H1 (cell line): Measurements from ENCODE around the gene IQSEC3. TPM values are rescaled to one million over a fixed set of nuclear protein-coding genes. Genes with fewer than 3 reads are reported as not detected.

Source experiments
- CTCF ChIA-PET: fragments of 300-600 bp; sonication (Branson Sonifier 250); formaldehyde crosslinking; loops from one replicate; lab custom pipeline; 2021; ENCODE audit not compliant: partially characterized antibody; lab: Charles Lee
- POLR2A ChIA-PET: fragments of 300-600 bp; sonication (Branson Sonifier 250); formaldehyde crosslinking; loops from one replicate; lab custom pipeline; 2021; ENCODE audit warnings: inconsistent platforms; ENCODE audit not compliant: partially characterized antibody; lab: Charles Lee
- DNase-seq, 2 experiments: peaks; one replicate each; pipeline versions ENCODE4 v3.0.0 to v3.0.0-alpha.2; 2010 to 2022; ENCODE audit warnings: low spot score in 2 of 2, low read depth in 1 of 2, mixed read lengths in 1 of 2
- FAIRE-seq: peaks from 2 replicates; lab custom pipeline; 2011; peaks lifted over from hg19 to GRCh38; lab: Jason Lieb, UNC
- H2AFZ ChIP-seq: 2 replicates; pipeline ENCODE4 v1.8.1; 2012; ENCODE audit warnings: low read length, inconsistent platforms
- H2AK5ac ChIP-seq: 2 replicates; pipeline ENCODE4 v1.6.1; 2013; ENCODE audit warnings: low read depth, low read length
- H2BK120ac ChIP-seq: replicated peaks from 2 replicates; pipeline ENCODE3; 2013; ENCODE audit warnings: low read depth, low read length, inconsistent platforms
- H2BK12ac ChIP-seq: 2 replicates; pipeline ENCODE4 v1.6.1; 2013; ENCODE audit warnings: low read depth, low read length
- H2BK15ac ChIP-seq: 2 replicates; pipeline ENCODE4 v1.6.1; 2013; ENCODE audit warnings: low read length
- H2BK20ac ChIP-seq: 2 replicates; pipeline ENCODE4 v1.6.1; 2013; ENCODE audit warnings: low read length
- H2BK5ac ChIP-seq: 2 replicates; pipeline ENCODE4 v1.6.1; 2013; ENCODE audit warnings: low read depth, low read length
- H3K14ac ChIP-seq: 2 replicates; pipeline ENCODE4 v1.6.1; 2013; ENCODE audit warnings: inconsistent platforms; ENCODE audit not compliant: insufficient read length
- H3K18ac ChIP-seq: 2 replicates; pipeline ENCODE4 v1.6.1; 2013; ENCODE audit warnings: low read length; ENCODE audit errors: extremely low read depth
- H3K23ac ChIP-seq: 2 replicates; pipeline ENCODE4 v1.6.1; 2013; ENCODE audit warnings: inconsistent platforms; ENCODE audit not compliant: insufficient read length
- H3K23me2 ChIP-seq: 2 replicates; pipeline ENCODE4 v1.6.1; 2013; ENCODE audit warnings: low read depth, low read length
- H3K27ac ChIP-seq: 2 replicates; pipeline ENCODE4 v1.6.1; 2011; ENCODE audit warnings: low read depth, low read length, inconsistent platforms
- H3K27me3 ChIP-seq, 4 experiments: replicated peaks in 1 of 4; 1 replicate in 1 of 4; 2 replicates in 3 of 4; pipeline versions ENCODE4 v1.6.1 to v1.8.1; 2011 to 2013; ENCODE audit warnings: low read length in 3 of 4, mild to moderate bottlenecking in 3 of 4, inconsistent platforms in 2 of 4, mixed read lengths in 2 of 4, moderate library complexity in 1 of 4; ENCODE audit not compliant: control insufficient read depth in 3 of 4, insufficient read depth in 3 of 4; ENCODE audit errors: extremely low read depth in 1 of 4
- H3K36me3 ChIP-seq, 4 experiments: 2 replicates each; pipeline versions ENCODE4 v1.6.1 to v1.8.1; 2011 to 2013; ENCODE audit warnings: mild to moderate bottlenecking in 4 of 4, low read length in 3 of 4, moderate library complexity in 2 of 4, control low read depth in 1 of 4, inconsistent platforms in 1 of 4; ENCODE audit not compliant: insufficient read depth in 4 of 4, control insufficient read depth in 2 of 4
- H3K4ac ChIP-seq: replicated peaks from 2 replicates; pipeline ENCODE3; 2013; ENCODE audit warnings: low read length, low read depth, mixed read lengths, inconsistent platforms; ENCODE audit not compliant: insufficient read length
- H3K4me1 ChIP-seq, 4 experiments: replicated peaks in 1 of 4; 1 replicate in 1 of 4; 2 replicates in 3 of 4; pipeline versions ENCODE4 v1.6.1 to v1.8.1; 2011 to 2013; ENCODE audit warnings: low read length in 3 of 4, inconsistent platforms in 2 of 4, mixed read lengths in 1 of 4; ENCODE audit not compliant: insufficient read depth in 4 of 4, control insufficient read depth in 3 of 4
- H3K4me2 ChIP-seq, 2 experiments: 2 replicates each; pipeline versions ENCODE4 v1.6.1 to v1.8.1; 2011 to 2013; ENCODE audit warnings: low read depth in 2 of 2, low read length in 2 of 2, control low read depth in 1 of 2, inconsistent platforms in 1 of 2, mild to moderate bottlenecking in 1 of 2; ENCODE audit not compliant: insufficient read depth in 1 of 2
- H3K4me3 ChIP-seq, 4 experiments: fragments of 200-600, 300-600 bp in 1 of 4; sonication (generic), shearing (Covaris generic), sonication (Bioruptor Twin) in 1 of 4; 2 replicates each; pipeline versions ENCODE4 v1.5.1 to v1.8.1; 2011 to 2016; ENCODE audit warnings: low read length in 4 of 4, low read depth in 3 of 4, control low read depth in 2 of 4, inconsistent platforms in 2 of 4, mild to moderate bottlenecking in 2 of 4, mixed read lengths in 1 of 4, moderate library complexity in 1 of 4; ENCODE audit not compliant: insufficient read depth in 2 of 4; ENCODE audit errors: extremely low read depth in 1 of 4
- H3K56ac ChIP-seq: replicated peaks from 2 replicates; pipeline ENCODE3; 2013; ENCODE audit warnings: low read depth, mild to moderate bottlenecking, mixed read lengths, low read length, inconsistent platforms; ENCODE audit not compliant: insufficient read length
- H3K79me1 ChIP-seq: 2 replicates; pipeline ENCODE4 v1.6.1; 2013; ENCODE audit warnings: low read depth, low read length, control low read depth
- H3K79me2 ChIP-seq, 2 experiments: 2 replicates each; pipeline versions ENCODE4 v1.6.1 to v1.8.1; 2012 to 2013; ENCODE audit warnings: low read length in 2 of 2, mild to moderate bottlenecking in 2 of 2, inconsistent platforms in 1 of 2; ENCODE audit not compliant: insufficient read depth in 2 of 2, control insufficient read depth in 1 of 2
- H3K9ac ChIP-seq, 4 experiments: replicated peaks in 1 of 4; 1 replicate in 1 of 4; 2 replicates in 3 of 4; pipeline versions ENCODE4 v1.6.1 to v1.8.1; 2011 to 2013; ENCODE audit warnings: low read depth in 3 of 4, low read length in 3 of 4, control low read depth in 2 of 4, mild to moderate bottlenecking in 2 of 4, moderate library complexity in 2 of 4, inconsistent platforms in 1 of 4; ENCODE audit errors: extremely low read depth in 1 of 4
- H3K9me3 ChIP-seq, 2 experiments: 2 replicates each; pipeline versions ENCODE4 v1.6.1 to v1.8.1; 2012 to 2013; ENCODE audit warnings: mild to moderate bottlenecking in 2 of 2, moderate library complexity in 2 of 2, control low read depth in 1 of 2, inconsistent platforms in 1 of 2, low read depth in 1 of 2, low read length in 1 of 2, mixed read lengths in 1 of 2; ENCODE audit not compliant: insufficient read depth in 2 of 2
- H4K20me1 ChIP-seq, 2 experiments: replicated peaks in 1 of 2; 2 replicates each; pipeline versions ENCODE3 to v1.8.1; 2011 to 2013; ENCODE audit warnings: inconsistent platforms in 2 of 2, low read length in 2 of 2, mild to moderate bottlenecking in 1 of 2; ENCODE audit not compliant: insufficient read depth in 2 of 2, control insufficient read depth in 1 of 2
- H4K5ac ChIP-seq: 2 replicates; pipeline ENCODE4 v1.6.1; 2013; ENCODE audit warnings: low read length, low read depth, mixed read lengths, inconsistent platforms; ENCODE audit not compliant: insufficient read length
- H4K8ac ChIP-seq: 2 replicates; pipeline ENCODE4 v1.8.0; 2013; ENCODE audit warnings: mild to moderate bottlenecking, moderate library complexity, low read length, inconsistent platforms; ENCODE audit not compliant: insufficient read depth; ENCODE audit errors: extremely low read depth
- H4K91ac ChIP-seq: replicated peaks from 2 replicates; pipeline ENCODE3; 2013; ENCODE audit warnings: low read length, mixed read lengths, inconsistent platforms; ENCODE audit not compliant: insufficient read length
- EGR1 ChIP-seq: IDR thresholded peaks from 2 replicates; pipeline ENCODE4 v1.6.1; 2011; ENCODE audit warnings: low read depth, low read length, borderline replicate concordance
- EP300 ChIP-seq, 2 experiments: IDR thresholded peaks; 1 replicate in 1 of 2; 2 replicates in 1 of 2; pipeline ENCODE4 v1.6.1; 2011 to 2012; ENCODE audit warnings: low read depth in 2 of 2, low read length in 2 of 2, mild to moderate bottlenecking in 2 of 2, borderline replicate concordance in 1 of 2, inconsistent platforms in 1 of 2, moderate library complexity in 1 of 2
- KDM4A ChIP-seq: IDR thresholded peaks from one replicate; pipeline ENCODE4 v1.7.1; 2012; ENCODE audit warnings: low read depth, mild to moderate bottlenecking, moderate library complexity, low read length, inconsistent platforms; ENCODE audit not compliant: severe bottlenecking
- POLR2A ChIP-seq, 2 experiments: IDR thresholded peaks; 1 replicate in 1 of 2; 2 replicates in 1 of 2; pipeline ENCODE4 v1.6.1; 2011; ENCODE audit warnings: low read depth in 2 of 2, low read length in 2 of 2, mild to moderate bottlenecking in 2 of 2; ENCODE audit errors: control extremely low read depth in 1 of 2
- POU5F1 ChIP-seq: IDR thresholded peaks from 2 replicates; pipeline ENCODE4 v1.6.1; 2011; ENCODE audit warnings: low read depth, mild to moderate bottlenecking, low read length, moderate library complexity
- RFX5 ChIP-seq: IDR thresholded peaks from 2 replicates; pipeline ENCODE4 v1.6.1; 2011; ENCODE audit warnings: low read depth, low read length, improper control_type of control experiment, borderline replicate concordance
- SP1 ChIP-seq: IDR thresholded peaks from 2 replicates; pipeline ENCODE4 v1.6.1; 2011; ENCODE audit warnings: low read depth, low read length
- SP2 ChIP-seq: IDR thresholded peaks from 2 replicates; pipeline ENCODE4 v1.6.1; 2012; ENCODE audit warnings: mild to moderate bottlenecking, low read length, inconsistent platforms
- SP4 ChIP-seq: IDR thresholded peaks from 2 replicates; pipeline ENCODE4 v1.6.1; 2012; ENCODE audit warnings: low read length, inconsistent platforms
- TAF1 ChIP-seq: IDR thresholded peaks from 2 replicates; pipeline ENCODE4 v1.6.1; 2011; ENCODE audit warnings: mild to moderate bottlenecking, low read depth, low read length
- TCF12 ChIP-seq: IDR thresholded peaks from 2 replicates; pipeline ENCODE4 v1.6.1; 2011; ENCODE audit warnings: low read depth, mild to moderate bottlenecking, low read length
- WGBS, 2 experiments: shearing (Covaris generic) in 1 of 2; methylation state at CpG; one replicate each; pipeline versions ENCODE4 v1.1.6 to v1.1.7; 2013 to 2015; ENCODE audit warnings: low lambda C conversion rate in 2 of 2, mixed read lengths in 2 of 2, inconsistent platforms in 1 of 2, low coverage in 1 of 2, missing lambda C conversion rate in 1 of 2; ENCODE audit not compliant: insufficient replicate concordance in 2 of 2, insufficient coverage in 1 of 2, insufficient read length in 1 of 2; ENCODE audit errors: extremely low coverage in 1 of 2, missing lambda C conversion rate in 1 of 2; 5-methylcytosine and 5-hydroxymethylcytosine counted together
- polyA plus RNA-seq, 7 experiments: library from polyadenylated mRNA; depleted of rRNA in 3 of 7; stranded (reverse) in 5 of 7; unstranded in 2 of 7; fragments of >200 nt in 5 of 7; fragments of 200-250 nt in 2 of 7; gene quantifications; 1 replicate in 5 of 7; 2 replicates in 1 of 7; 4 replicates in 1 of 7; pipeline versions ENCODE4 v1.2.1 to v1.2.3, GENCODE V29; 2011 to 2013; ENCODE audit warnings: missing spikeins in 2 of 7, mixed read lengths in 2 of 7
- total RNA-seq: library from RNA; stranded (reverse); fragmentation: NEBNext Ultra II Directional; extraction: Animal tissue kit (Norgen Biotek cat#: 25700); gene quantifications from 2 replicates; pipeline ENCODE4 v1.2.1, GENCODE V29; 2021
- TF ChIP-seq, protein P1 (sequence below): IDR thresholded peaks from 2 replicates; pipeline ENCODE4 v1.6.1; 2012; ENCODE audit warnings: low read length, inconsistent platforms
- TF ChIP-seq, protein P2 (sequence below): IDR thresholded peaks from 2 replicates; pipeline ENCODE4 v1.6.1; 2011; ENCODE audit warnings: low read depth, mild to moderate bottlenecking, low read length; ENCODE audit not compliant: insufficient read depth

Gene IQSEC3
- total and polyA plus RNA-seq, 2 of the 8 experiments (the other 6 are each of a cell fraction or from before 2014, with no cell fraction given): 1.2 to 3.1 TPM

DNA sequence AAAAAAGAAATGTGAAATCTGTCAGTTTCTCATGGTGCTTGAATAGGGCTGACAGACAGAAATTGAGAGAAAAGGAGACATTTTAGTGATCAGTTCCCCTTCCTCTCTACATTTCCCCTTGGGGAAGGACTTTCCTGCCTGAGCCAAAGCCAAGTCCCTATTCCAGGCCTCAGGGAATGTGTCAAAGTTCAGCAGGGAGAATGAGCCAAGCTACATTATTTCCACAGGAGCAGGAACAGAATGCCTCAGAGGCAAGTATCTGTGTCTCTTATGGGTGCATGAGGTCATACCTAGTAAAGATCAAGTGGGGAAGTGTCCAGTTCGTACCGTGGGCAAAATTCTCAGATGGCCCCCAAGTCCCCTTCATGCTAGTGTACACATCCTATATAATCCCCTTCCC lies 68.6 kb downstream of the IQSEC3 start:
- H4K8ac ChIP-seq: no peak overlapping the region
- no peak overlapping the region for H2BK15ac ChIP-seq
- DNase-seq: no peak
- peaks cover 3 to 13% (median 13%) of the 10 kb centered on the region in 4 experiments for H3K4me1 ChIP-seq
- H3K18ac ChIP-seq: no peak overlapping the region
- no peaks in the 10 kb centered on the region; the same call in 1 of the 2 replicates for H3K23me2 ChIP-seq
- H3K27me3 ChIP-seq: peaks cover 6 to 28% (median 21%) of the 10 kb centered on the region in 4 experiments
- peaks cover 0 to 6% of the 10 kb centered on the region in 2 experiments; a peak in 1 of 4 replicates for H3K9me3 ChIP-seq
- H2AFZ ChIP-seq: no peak overlapping the region
- ChIA-PET CTCF (interaction anchor here (1.0 to 1.6 kb wide), 5 partner anchors 13 to 84 kb away, joined by 3 to 6 read pairs (median 5); no protein-coding TSS in a partner anchor), POLR2A (interaction anchor here (0.9 kb wide), 1 partner anchor 8 kb away, joined by 3 read pairs; no protein-coding TSS in a partner anchor)
- no peaks in the 10 kb centered on the region for H3K79me2 ChIP-seq
- H3K4ac ChIP-seq: no peak overlapping the region
- H3K79me1 ChIP-seq: no peaks in the 10 kb centered on the region
- H2BK20ac ChIP-seq: no peak overlapping the region
- no peak overlapping the region for H3K27ac ChIP-seq
- no peak overlapping the region for H4K5ac ChIP-seq
- no peak overlapping the region for H3K23ac ChIP-seq
- H3K4me3 ChIP-seq: no peak overlapping the region
- H4K20me1 ChIP-seq: no peaks in the 10 kb centered on the region
- H3K36me3 ChIP-seq: 0 out of 8 replicates have a peak, but pooled peaks cover 0 to 3% (median 0%) of the 10 kb centered on the region in 4 experiments
- H2BK5ac ChIP-seq: no peak overlapping the region
- H3K14ac ChIP-seq: no peak overlapping the region
- no peak for FAIRE-seq
- no peak overlapping the region for H2BK12ac ChIP-seq
- WGBS, 2 experiments: 94% methylated on average over 2 of the region's 2 CpGs; no CpG with 5 or more reads in 1 of the 2 experiments
- H2AK5ac ChIP-seq: no peak overlapping the region
- no peak overlapping the region for H4K91ac ChIP-seq
- no peak overlapping the region for H2BK120ac ChIP-seq
- H3K9ac ChIP-seq: no peak overlapping the region
- H3K56ac ChIP-seq: no peak overlapping the region
- H3K4me2 ChIP-seq: no peak overlapping the region
- TF ChIP-seq TCF12: no peak
- no peak for TF ChIP-seq SP4
- TF ChIP-seq EGR1: no peak
- TF ChIP-seq POU5F1: no peak
- no peak for TF ChIP-seq TAF1
- TF ChIP-seq SP2: no peak
- TF ChIP-seq RFX5: no peak
- TF ChIP-seq, protein P1, sequence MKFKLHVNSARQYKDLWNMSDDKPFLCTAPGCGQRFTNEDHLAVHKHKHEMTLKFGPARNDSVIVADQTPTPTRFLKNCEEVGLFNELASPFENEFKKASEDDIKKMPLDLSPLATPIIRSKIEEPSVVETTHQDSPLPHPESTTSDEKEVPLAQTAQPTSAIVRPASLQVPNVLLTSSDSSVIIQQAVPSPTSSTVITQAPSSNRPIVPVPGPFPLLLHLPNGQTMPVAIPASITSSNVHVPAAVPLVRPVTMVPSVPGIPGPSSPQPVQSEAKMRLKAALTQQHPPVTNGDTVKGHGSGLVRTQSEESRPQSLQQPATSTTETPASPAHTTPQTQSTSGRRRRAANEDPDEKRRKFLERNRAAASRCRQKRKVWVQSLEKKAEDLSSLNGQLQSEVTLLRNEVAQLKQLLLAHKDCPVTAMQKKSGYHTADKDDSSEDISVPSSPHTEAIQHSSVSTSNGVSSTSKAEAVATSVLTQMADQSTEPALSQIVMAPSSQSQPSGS: no peak
- TF ChIP-seq, protein P2, sequence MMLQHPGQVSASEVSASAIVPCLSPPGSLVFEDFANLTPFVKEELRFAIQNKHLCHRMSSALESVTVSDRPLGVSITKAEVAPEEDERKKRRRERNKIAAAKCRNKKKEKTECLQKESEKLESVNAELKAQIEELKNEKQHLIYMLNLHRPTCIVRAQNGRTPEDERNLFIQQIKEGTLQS: no peak
- no peak for TF ChIP-seq POLR2A (IDR thresholded peaks at IDR 0.05; ENCODE audit: control extremely low read depth in 1 of 2, low read depth in 2 of 2, low read length in 2 of 2)
- no peak for TF ChIP-seq KDM4A
- no peak for TF ChIP-seq SP1
- no peak for TF ChIP-seq EP300 (IDR thresholded peaks at IDR 0.05; ENCODE audit: borderline replicate concordance in 1 of 2, low read depth in 2 of 2, low read length in 2 of 2)
